BJ (cell line): Measurements from ENCODE around the gene GSTT2. TPM values are rescaled to one million over a fixed set of nuclear protein-coding genes. Genes with fewer than 3 reads are reported as not detected.
"Not testable (repeated sequence)": the region's sequence is repeated elsewhere in the genome, so short reads cannot be mapped to it uniquely, and the experiment has no call there.

Experiments
- CTCF ChIA-PET: fragments of 350-600 bp; formaldehyde crosslinking; extraction: SDS; loops from one replicate; lab custom pipeline; 2021; ENCODE audit warnings: antibody characterized with exemption, inconsistent platforms; lab: Yijun Ruan, JAX
- POLR2A ChIA-PET: fragments of 300-600 bp; sonication (Branson Sonifier 250); formaldehyde crosslinking; extraction: SDS; loops from one replicate; lab custom pipeline; 2021; ENCODE audit warnings: antibody characterized with exemption; lab: Charles Lee
- DNase-seq: peaks from one replicate; pipeline ENCODE4 v3.0.0-alpha.2; 2011; ENCODE audit warnings: low read depth
- H3K27me3 ChIP-seq: 2 replicates; pipeline ENCODE4 v1.6.0; 2011; ENCODE audit warnings: low read length; ENCODE audit not compliant: control insufficient read depth, insufficient read depth
- H3K36me3 ChIP-seq: 2 replicates; pipeline ENCODE4 v1.5.1; 2011; ENCODE audit warnings: low read length; ENCODE audit not compliant: control insufficient read depth, insufficient read depth
- H3K4me3 ChIP-seq: 2 replicates; pipeline ENCODE4 v1.5.1; 2011; ENCODE audit warnings: low read depth, mild to moderate bottlenecking, control low read depth, low read length
- CTCF ChIP-seq: IDR thresholded peaks from 2 replicates; pipeline ENCODE4 v1.5.1; 2011; ENCODE audit warnings: low read depth, mild to moderate bottlenecking, control low read depth, inconsistent platforms, low read length, moderate library complexity; ENCODE audit not compliant: insufficient read depth
- polyA plus RNA-seq: library from polyadenylated mRNA; depleted of rRNA; stranded (reverse); fragments of >200 nt; gene quantifications from 2 replicates; pipeline ENCODE4 v1.2.3, GENCODE V29; 2011

GSTT2 gene
- polyA plus RNA-seq, 1 experiment: 0.16 TPM

GRCh38 chr22:23984430-23984829 is 4.5 kb downstream of the GSTT2 start:
- no peak for TF ChIP-seq CTCF
- CTCF ChIA-PET: no interaction called here
- no peak for DNase-seq

GRCh38 chr22:23986089-23986488 is 6.2 kb downstream of the GSTT2 start:
- POLR2A ChIA-PET, H3K4me3 ChIP-seq, H3K27me3 ChIP-seq, CTCF ChIA-PET, DNase-seq, H3K36me3 ChIP-seq: not testable (repeated sequence)

More at GRCh38 chr22:23984430-23984829, 4.5 kb downstream of the GSTT2 start:
- Histone ChIP-seq H3K36me3 (no peaks in the 10 kb centered on the region), H3K4me3 (no peak overlapping the region), H3K27me3 (no peaks in the 10 kb centered on the region)
- POLR2A ChIA-PET: no interaction called here

- CTCF ChIA-PET, H3K4me3 ChIP-seq, POLR2A ChIA-PET: not testable (repeated sequence)
Observed at GRCh38 chr22:23986538-23987178, 6.7 kb downstream of the GSTT2 start.

DNA sequence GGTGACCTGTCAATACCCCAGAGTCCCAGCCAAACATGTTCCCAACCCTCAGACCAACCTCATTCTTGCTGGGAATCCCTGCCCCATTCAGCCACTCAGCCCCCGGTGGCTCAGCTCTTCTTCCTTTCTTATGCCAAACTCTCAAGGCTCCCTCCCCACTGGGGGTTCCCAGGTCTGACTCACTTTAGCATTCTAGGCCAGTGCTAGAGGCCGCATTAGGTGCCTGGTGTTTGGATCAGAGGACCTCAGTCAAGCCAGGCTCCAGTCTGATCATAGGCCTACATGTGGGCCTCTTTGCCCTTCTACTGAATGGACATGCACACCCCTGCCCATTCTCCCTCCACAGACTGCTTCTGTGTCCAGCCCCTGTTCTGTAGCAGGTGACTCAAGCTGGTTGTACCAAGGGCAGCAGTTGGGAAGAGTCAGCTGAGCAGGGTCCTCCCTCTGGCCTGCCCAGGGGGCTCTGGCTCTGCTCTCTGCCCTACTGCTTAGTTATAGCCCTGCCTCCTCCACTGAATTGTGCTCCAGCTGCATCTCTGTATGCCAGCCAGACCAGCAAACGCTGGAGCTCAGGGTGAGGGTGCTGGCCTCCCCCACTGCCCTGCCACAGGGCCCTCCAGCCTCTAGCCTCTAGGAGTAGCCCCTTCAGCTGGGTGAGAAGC is 9.8 kb downstream of the GSTT2 start:
- POLR2A ChIA-PET, CTCF ChIA-PET, DNase-seq, H3K27me3 ChIP-seq, H3K4me3 ChIP-seq, H3K36me3 ChIP-seq: not testable (repeated sequence)

More at GRCh38 chr22:23986538-23987178, 6.7 kb downstream of the GSTT2 start:
- not testable (repeated sequence) for DNase-seq, H3K36me3 ChIP-seq, H3K27me3 ChIP-seq

DNA sequence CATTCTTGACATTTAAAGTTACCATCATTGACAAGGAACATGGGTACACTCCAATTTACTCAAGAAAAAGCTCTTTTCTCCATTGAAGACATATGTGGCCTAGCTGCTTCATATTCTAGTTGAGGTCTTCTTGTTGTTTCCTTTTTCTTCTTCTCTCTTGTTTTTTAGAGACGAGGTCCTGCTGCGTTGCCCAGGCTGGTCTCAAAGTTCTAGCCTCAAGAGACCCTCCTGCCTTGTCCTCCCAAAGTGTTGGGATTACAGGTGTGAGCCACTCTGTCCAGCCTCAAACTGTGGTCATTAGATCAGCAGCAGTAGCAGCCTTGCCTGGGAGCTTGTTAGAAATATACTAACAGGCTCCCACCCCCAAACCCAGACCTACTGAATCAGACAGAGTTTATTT is 13.1 kb downstream of the GSTT2 start:
- CTCF ChIA-PET, DNase-seq, H3K36me3 ChIP-seq, H3K4me3 ChIP-seq, POLR2A ChIA-PET, H3K27me3 ChIP-seq: not testable (repeated sequence)

DNA sequence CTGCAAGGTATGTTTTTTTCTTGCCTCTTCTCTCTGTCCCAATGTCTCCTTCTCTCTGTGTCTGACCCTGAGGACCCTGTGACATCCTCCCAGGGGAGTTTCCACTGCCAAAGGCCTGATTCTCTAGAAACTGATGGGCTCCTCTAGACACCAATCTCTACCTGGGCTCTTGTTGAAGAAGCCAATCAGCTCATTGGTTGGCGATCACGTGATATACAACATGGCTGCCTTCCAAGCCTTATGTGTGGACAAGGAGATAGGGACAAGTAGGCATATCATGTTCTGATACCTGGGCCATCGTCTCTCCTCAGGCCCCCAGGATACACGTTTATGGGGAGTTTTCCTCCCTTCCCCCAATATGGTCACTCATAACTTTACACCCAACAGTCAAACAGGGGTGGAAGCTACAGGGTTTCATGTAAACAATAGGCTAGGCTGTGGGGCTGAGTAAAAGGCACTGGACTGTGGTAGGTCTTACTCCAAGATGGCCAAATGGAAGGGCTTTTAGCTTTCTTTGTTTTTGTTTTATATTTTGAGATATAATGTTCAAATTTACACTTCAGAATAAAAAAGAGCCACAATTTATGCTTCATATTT is 13.7 kb downstream of the GSTT2 start:
- H3K4me3 ChIP-seq, POLR2A ChIA-PET, DNase-seq, H3K36me3 ChIP-seq, H3K27me3 ChIP-seq: not testable (repeated sequence)
- CTCF ChIA-PET: interaction anchor here (1.4 kb wide), 1 partner anchor 37 kb away, joined by 7 read pairs; no protein-coding TSS in a partner anchor

- DNase-seq: no peak
- H3K36me3 ChIP-seq: no peaks in the 10 kb centered on the region
- no peaks in the 10 kb centered on the region; the same call in 1 of the 2 replicates for H3K27me3 ChIP-seq
- ChIA-PET CTCF (interaction anchor here (1.1 kb wide), 1 partner anchor 41 kb away, joined by 3 read pairs; no protein-coding TSS in a partner anchor), POLR2A (no interaction called here)
- no peak overlapping the region for H3K4me3 ChIP-seq
- TF ChIP-seq CTCF: no peak
Observed at GRCh38 chr22:23997092-23997491, 17.2 kb downstream of the GSTT2 start.

GRCh38 chr22:23999779-24000178 is 19.8 kb downstream of the GSTT2 start:
- H3K27me3 ChIP-seq, H3K36me3 ChIP-seq, DNase-seq, POLR2A ChIA-PET, H3K4me3 ChIP-seq, CTCF ChIA-PET: not testable (repeated sequence)
